Neural crest cell (in vitro differentiated cells): ENCODE results near the gene SMIM5. TPM values are rescaled to one million over a fixed set of nuclear protein-coding genes. Genes with fewer than 3 reads are reported as not detected.
A peak's percentile ranks its signal among the peaks of the same experiment; 100 is the strongest.

ENCODE experiments used
- DNase-seq: peaks from one replicate; pipeline ENCODE4 v3.0.0; 2021; ENCODE audit warnings: low read depth, mixed read lengths, low spot score
- H3K27ac Mint-ChIP-seq: one replicate; pipeline ENCODE4 v1.8.0; 2021; ENCODE audit warnings: mild to moderate bottlenecking, mixed read lengths; ENCODE audit not compliant: unreplicated experiment
- H3K27me3 Mint-ChIP-seq: 2 replicates; pipeline ENCODE4 v1.8.0; 2021; ENCODE audit warnings: low read depth, mild to moderate bottlenecking, mixed read lengths
- H3K36me3 Mint-ChIP-seq: 2 replicates; pipeline ENCODE4 v1.8.0; 2021; ENCODE audit warnings: low read depth, mild to moderate bottlenecking, mixed read lengths
- H3K4me1 Mint-ChIP-seq: 2 replicates; pipeline ENCODE4 v1.8.0; 2021; ENCODE audit warnings: mixed read lengths
- H3K4me3 Mint-ChIP-seq: one replicate; pipeline ENCODE4 v1.8.0; 2021; ENCODE audit warnings: mild to moderate bottlenecking, mixed read lengths
- H3K9me3 Mint-ChIP-seq: 2 replicates; pipeline ENCODE4 v1.8.0; 2021; ENCODE audit warnings: mixed read lengths
- total RNA-seq: library from RNA; stranded (reverse); gene quantifications from 2 replicates; pipeline ENCODE4 v1.2.1, GENCODE V29; 2021
- TF ChIP-seq, protein P1 (sequence below): fragments of 200-600 bp; sonication (generic); conservative IDR thresholded peaks from 2 replicates; pipeline ENCODE4 v1.5.0; 2021; ENCODE audit warnings: antibody characterized with exemption, mild to moderate bottlenecking

SMIM5 gene
- total RNA-seq, 1 donor from 2014 or later, result not detected

GRCh38 chr17:75679706-75680211 is 46.5 kb downstream of the SMIM5 start:
- H3K36me3 Mint-ChIP-seq, result no peaks in the 10 kb centered on the region

DNA sequence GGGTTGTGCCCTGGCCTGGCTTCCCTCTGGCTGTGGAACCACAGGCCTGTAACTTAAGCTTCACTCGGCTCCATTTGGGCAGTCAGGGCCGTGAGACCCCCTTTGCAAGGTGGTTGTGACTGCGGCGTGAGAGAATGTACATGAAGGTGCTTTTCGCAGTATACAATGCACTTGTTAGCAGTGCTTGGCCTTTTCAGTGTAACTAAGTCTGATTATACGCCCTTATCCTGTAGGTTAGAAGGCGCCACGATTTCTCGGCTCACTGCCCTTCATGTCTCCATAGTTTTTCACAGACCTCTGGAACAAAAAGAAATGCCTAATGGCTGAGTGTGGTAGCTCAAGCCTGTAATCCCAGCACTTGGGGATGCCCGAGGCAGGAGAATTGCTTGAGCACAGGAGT is 47.2 kb downstream of the SMIM5 start:
- Mint-ChIP-seq H3K4me1 (peaks cover 9% of the 10 kb centered on the region), H3K4me3 (no peak overlapping the region), H3K27me3 (no peaks in the 10 kb centered on the region), H3K27ac (no peak overlapping the region), H3K36me3 (no peaks in the 10 kb centered on the region), H3K9me3 (no peaks in the 10 kb centered on the region)
- DNase-seq, result no peak
- TF ChIP-seq, protein P1, sequence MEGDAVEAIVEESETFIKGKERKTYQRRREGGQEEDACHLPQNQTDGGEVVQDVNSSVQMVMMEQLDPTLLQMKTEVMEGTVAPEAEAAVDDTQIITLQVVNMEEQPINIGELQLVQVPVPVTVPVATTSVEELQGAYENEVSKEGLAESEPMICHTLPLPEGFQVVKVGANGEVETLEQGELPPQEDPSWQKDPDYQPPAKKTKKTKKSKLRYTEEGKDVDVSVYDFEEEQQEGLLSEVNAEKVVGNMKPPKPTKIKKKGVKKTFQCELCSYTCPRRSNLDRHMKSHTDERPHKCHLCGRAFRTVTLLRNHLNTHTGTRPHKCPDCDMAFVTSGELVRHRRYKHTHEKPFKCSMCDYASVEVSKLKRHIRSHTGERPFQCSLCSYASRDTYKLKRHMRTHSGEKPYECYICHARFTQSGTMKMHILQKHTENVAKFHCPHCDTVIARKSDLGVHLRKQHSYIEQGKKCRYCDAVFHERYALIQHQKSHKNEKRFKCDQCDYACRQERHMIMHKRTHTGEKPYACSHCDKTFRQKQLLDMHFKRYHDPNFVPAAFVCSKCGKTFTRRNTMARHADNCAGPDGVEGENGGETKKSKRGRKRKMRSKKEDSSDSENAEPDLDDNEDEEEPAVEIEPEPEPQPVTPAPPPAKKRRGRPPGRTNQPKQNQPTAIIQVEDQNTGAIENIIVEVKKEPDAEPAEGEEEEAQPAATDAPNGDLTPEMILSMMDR, result no peak

More at GRCh38 chr17:75679706-75680211, 46.5 kb downstream of the SMIM5 start:
- peaks cover 7% of the 10 kb centered on the region for H3K4me1 Mint-ChIP-seq
- no peaks in the 10 kb centered on the region for H3K9me3 Mint-ChIP-seq
- no peak for DNase-seq
- H3K27ac Mint-ChIP-seq, result no peak overlapping the region
- H3K4me3 Mint-ChIP-seq, result no peak overlapping the region
- H3K27me3 Mint-ChIP-seq, result no peaks in the 10 kb centered on the region
- TF ChIP-seq, protein P1, result no peak

- no peak overlapping the region for H3K27ac Mint-ChIP-seq
- peaks cover 9% of the 10 kb centered on the region for H3K4me1 Mint-ChIP-seq
- no peaks in the 10 kb centered on the region for H3K27me3 Mint-ChIP-seq
- no peaks in the 10 kb centered on the region for H3K36me3 Mint-ChIP-seq
- no peak overlapping the region for H3K4me3 Mint-ChIP-seq
- TF ChIP-seq, protein P1, result no peak
- H3K9me3 Mint-ChIP-seq, result no peaks in the 10 kb centered on the region
- DNase-seq, result no peak
Observed at GRCh38 chr17:75681289-75681688, 48.1 kb downstream of the SMIM5 start.

- Mint-ChIP-seq H3K9me3 (no peaks in the 10 kb centered on the region), H3K4me1 (peaks cover 21% of the 10 kb centered on the region), H3K27ac (peak overlapping the region; percentile 86), H3K36me3 (no peaks in the 10 kb centered on the region), H3K4me3 (peak overlapping the region; percentile 13), H3K27me3 (no peaks in the 10 kb centered on the region)
- TF ChIP-seq, protein P1, result no peak
- DNase-seq, result no peak
Observed at GRCh38 chr17:75683583-75683982, 50.3 kb downstream of the SMIM5 start.

DNA sequence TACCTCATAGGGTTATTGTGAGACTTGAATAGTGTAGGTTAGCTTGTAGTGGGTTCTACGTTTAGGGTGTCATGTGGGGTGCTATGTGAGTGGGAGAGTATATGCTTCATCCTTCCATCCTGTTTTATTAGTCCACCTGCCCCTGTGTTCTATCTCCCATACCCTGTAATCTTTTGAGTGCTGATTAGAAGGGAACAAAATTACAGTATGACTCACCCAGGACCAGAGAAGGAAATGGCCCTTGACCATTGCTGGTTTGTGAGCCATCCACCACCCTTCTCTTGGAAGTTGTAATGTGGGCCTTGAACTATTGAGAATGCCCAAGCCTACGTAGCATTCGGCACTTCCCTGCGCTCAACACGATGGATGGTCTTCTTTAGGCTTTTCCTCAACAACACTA is 51.0 kb downstream of the SMIM5 start:
- no peak overlapping the region for H3K4me3 Mint-ChIP-seq
- no peak for DNase-seq
- no peaks in the 10 kb centered on the region for H3K36me3 Mint-ChIP-seq
- H3K27ac Mint-ChIP-seq, result peak overlapping the region; percentile 43
- TF ChIP-seq, protein P1, result no peak
- no peaks in the 10 kb centered on the region for H3K27me3 Mint-ChIP-seq
- H3K9me3 Mint-ChIP-seq, result no peaks in the 10 kb centered on the region
- peaks cover 26% of the 10 kb centered on the region for H3K4me1 Mint-ChIP-seq

DNA sequence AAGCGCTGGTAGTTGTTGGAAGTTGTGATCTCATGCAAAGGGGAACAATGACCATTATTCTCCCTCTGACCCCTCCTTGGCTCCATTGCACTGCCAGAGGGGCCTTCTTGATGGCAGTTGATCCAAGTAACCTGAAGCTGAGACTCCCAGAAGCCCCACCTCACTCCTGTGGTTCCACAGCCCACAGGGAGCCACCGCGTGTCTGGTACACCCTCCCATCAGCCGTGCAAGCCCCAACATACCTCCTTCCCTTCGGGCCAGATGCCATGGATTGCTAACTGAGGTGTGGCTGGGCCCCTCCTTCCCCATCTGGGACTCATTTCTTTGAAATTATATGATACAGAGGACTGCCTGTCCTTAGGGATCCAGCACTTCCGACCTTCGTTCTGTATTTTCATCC is 51.7 kb downstream of the SMIM5 start:
- peak overlapping the region; percentile 43 for H3K27ac Mint-ChIP-seq
- no peaks in the 10 kb centered on the region for H3K27me3 Mint-ChIP-seq
- H3K4me1 Mint-ChIP-seq, result peaks cover 32% of the 10 kb centered on the region
- no peaks in the 10 kb centered on the region for H3K9me3 Mint-ChIP-seq
- no peak overlapping the region for H3K4me3 Mint-ChIP-seq
- no peaks in the 10 kb centered on the region for H3K36me3 Mint-ChIP-seq
- TF ChIP-seq, protein P1, result no peak
- DNase-seq, result no peak
